DMS79 (cell line): ENCODE data around the gene TTC39B.

Experiments
- DNase-seq: peaks from one replicate; lab custom pipeline; 2025; lab: John Stamatoyannopoulos, UW

TTC39B gene

GRCh38 chr9:15178631-15179030, 128.4 kb downstream of the TTC39B start:
- DNase-seq: no peak

GRCh38 chr9:15176836-15177235, 130.2 kb downstream of the TTC39B start:
- no peak for DNase-seq

- no peak for DNase-seq
These were observed 143.1 kb downstream of the TTC39B start for GRCh38 chr9:15163931-15164330.

- no peak for DNase-seq
These were observed 145.3 kb downstream of the TTC39B start for GRCh38 chr9:15161753-15162152.

- no peak for DNase-seq
These were observed 146.3 kb downstream of the TTC39B start for GRCh38 chr9:15160673-15161072.

- no peak for DNase-seq
These were observed 149.0 kb downstream of the TTC39B start for GRCh38 chr9:15158064-15158463.

- DNase-seq: no peak
These were observed 149.6 kb downstream of the TTC39B start for GRCh38 chr9:15157381-15157780.

GRCh38 chr9:15156241-15156640, 150.8 kb downstream of the TTC39B start:
- no peak for DNase-seq

- no peak for DNase-seq
These were observed 151.2 kb downstream of the TTC39B start for GRCh38 chr9:15155826-15156225.

GRCh38 chr9:15155323-15155722, 151.7 kb downstream of the TTC39B start:
- DNase-seq: no peak

- no peak for DNase-seq
These were observed 152.3 kb downstream of the TTC39B start for GRCh38 chr9:15154677-15155076.

GRCh38 chr9:15153961-15154360, 153.1 kb downstream of the TTC39B start:
- no peak for DNase-seq

- DNase-seq: no peak
These were observed 156.1 kb downstream of the TTC39B start for GRCh38 chr9:15150939-15151338.

- DNase-seq: no peak
These were observed 157.6 kb downstream of the TTC39B start for GRCh38 chr9:15149450-15149849.

GRCh38 chr9:15146268-15146700, 160.7 kb downstream of the TTC39B start:
- DNase-seq: no peak

GRCh38 chr9:15144622-15145061, 162.4 kb downstream of the TTC39B start:
- DNase-seq: peak; percentile 46

- DNase-seq: no peak
These were observed 164.0 kb downstream of the TTC39B start for GRCh38 chr9:15142878-15143534.

- no peak for DNase-seq
These were observed 167.0 kb downstream of the TTC39B start for GRCh38 chr9:15140051-15140450.

GRCh38 chr9:15139469-15139868, 167.5 kb downstream of the TTC39B start:
- DNase-seq: no peak

- no peak for DNase-seq
These were observed 168.7 kb downstream of the TTC39B start for GRCh38 chr9:15138357-15138686.

- no peak for DNase-seq
These were observed 169.2 kb downstream of the TTC39B start for GRCh38 chr9:15137658-15138356.

- DNase-seq: no peak
These were observed 169.9 kb downstream of the TTC39B start for GRCh38 chr9:15137089-15137488.

- no peak for DNase-seq
These were observed 170.4 kb downstream of the TTC39B start for GRCh38 chr9:15136646-15137045.
